AML-193 (cell line): Measurements from ENCODE around the gene SORCS2.

Experiments
- DNase-seq, 2 experiments: peaks; one replicate each; lab custom pipeline; 2025; lab: John Stamatoyannopoulos, UW

Gene SORCS2

GRCh38 chr4:7338876-7339623 lies 146.7 kb downstream of the SORCS2 start:
- no peak for DNase-seq

- no peak for DNase-seq
These were observed 147.6 kb downstream of the SORCS2 start for GRCh38 chr4:7339751-7340552.

- no peak for DNase-seq
These were observed 148.5 kb downstream of the SORCS2 start for GRCh38 chr4:7340553-7341433.

- DNase-seq: no peak
These were observed 149.3 kb downstream of the SORCS2 start for GRCh38 chr4:7341491-7342222.

- DNase-seq: no peak
These were observed 150.1 kb downstream of the SORCS2 start for GRCh38 chr4:7342223-7343080.

GRCh38 chr4:7343081-7343655 lies 150.8 kb downstream of the SORCS2 start:
- no peak for DNase-seq

- DNase-seq: no peak
These were observed 151.6 kb downstream of the SORCS2 start for GRCh38 chr4:7343950-7344349.

GRCh38 chr4:7344636-7345155 lies 152.4 kb downstream of the SORCS2 start:
- DNase-seq: no peak

- DNase-seq: no peak
These were observed 155.6 kb downstream of the SORCS2 start for GRCh38 chr4:7347981-7348380.

- no peak for DNase-seq
These were observed 156.9 kb downstream of the SORCS2 start for GRCh38 chr4:7348946-7349900.

GRCh38 chr4:7350396-7350795 lies 158.1 kb downstream of the SORCS2 start:
- no peak for DNase-seq

GRCh38 chr4:7351014-7351413 lies 158.7 kb downstream of the SORCS2 start:
- no peak for DNase-seq

GRCh38 chr4:7352486-7352885 lies 160.1 kb downstream of the SORCS2 start:
- no peak for DNase-seq

GRCh38 chr4:7353046-7353790 lies 160.9 kb downstream of the SORCS2 start:
- DNase-seq: no peak

- DNase-seq: no peak
These were observed 161.7 kb downstream of the SORCS2 start for GRCh38 chr4:7353846-7354610.

- no peak for DNase-seq
These were observed 162.6 kb downstream of the SORCS2 start for GRCh38 chr4:7354927-7355326.

- no peak for DNase-seq
These were observed 163.5 kb downstream of the SORCS2 start for GRCh38 chr4:7355795-7356194.
